Bronchial epithelial cell (primary cell): ENCODE measurements around the gene FGF11. TPM values are rescaled to one million over a fixed set of nuclear protein-coding genes. Genes with fewer than 3 reads are reported as not detected.

Experiments used
- DNase-seq: peaks from one replicate; pipeline ENCODE4 v3.0.0-alpha.2; 2010; ENCODE audit warnings: low read depth
- FAIRE-seq: peaks from 2 replicates; lab custom pipeline; 2011; peaks lifted over from hg19 to GRCh38; lab: Jason Lieb, UNC
- H3K27me3 ChIP-seq: 2 replicates; pipeline ENCODE4 v1.5.1; 2011; ENCODE audit warnings: low read length; ENCODE audit not compliant: control insufficient read depth, insufficient read depth
- H3K36me3 ChIP-seq: 2 replicates; pipeline ENCODE4 v1.5.1; 2011; ENCODE audit warnings: low read length; ENCODE audit not compliant: control insufficient read depth, insufficient read depth
- H3K4me3 ChIP-seq: 2 replicates; pipeline ENCODE4 v1.5.1; 2011; ENCODE audit warnings: mild to moderate bottlenecking, low read depth, low read length, control low read depth
- total RNA-seq: library from RNA; depleted of rRNA; stranded (reverse); fragments of >200 nt; gene quantifications from 2 replicates; pipeline ENCODE4 v1.2.1, GENCODE V29; 2014
- TF ChIP-seq, protein P1 (sequence below): IDR thresholded peaks from 2 replicates; pipeline ENCODE4 v1.5.1; 2011; ENCODE audit warnings: mild to moderate bottlenecking, moderate library complexity, low read length, control low read depth, inconsistent platforms; ENCODE audit not compliant: insufficient read depth, severe bottlenecking

Gene FGF11
- total RNA-seq, 1 donor from 2014 or later: 12.4 TPM

DNA sequence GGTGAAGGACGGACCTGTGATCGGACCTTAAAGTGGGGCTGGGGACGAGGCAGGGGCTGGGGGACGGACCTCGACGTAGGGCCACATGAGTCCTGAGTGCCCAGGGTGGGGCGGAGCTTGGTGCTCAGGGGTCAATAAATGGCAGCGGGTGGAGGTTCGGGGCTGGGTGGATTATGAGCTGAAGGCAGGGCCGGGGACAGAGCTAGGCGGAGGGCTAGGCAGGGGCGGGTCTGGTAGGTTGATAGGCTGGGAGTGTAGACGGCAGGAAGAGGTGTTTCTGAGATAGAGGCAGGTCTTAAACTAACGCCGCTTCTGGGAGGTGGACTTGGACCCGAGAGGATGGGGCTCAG, 6.3 kb downstream of the FGF11 start:
- Histone ChIP-seq H3K36me3 (peaks cover 2% of the 10 kb centered on the region), H3K4me3 (peak overlapping the region; percentile 36), H3K27me3 (no peaks in the 10 kb centered on the region)
- TF ChIP-seq, protein P1, sequence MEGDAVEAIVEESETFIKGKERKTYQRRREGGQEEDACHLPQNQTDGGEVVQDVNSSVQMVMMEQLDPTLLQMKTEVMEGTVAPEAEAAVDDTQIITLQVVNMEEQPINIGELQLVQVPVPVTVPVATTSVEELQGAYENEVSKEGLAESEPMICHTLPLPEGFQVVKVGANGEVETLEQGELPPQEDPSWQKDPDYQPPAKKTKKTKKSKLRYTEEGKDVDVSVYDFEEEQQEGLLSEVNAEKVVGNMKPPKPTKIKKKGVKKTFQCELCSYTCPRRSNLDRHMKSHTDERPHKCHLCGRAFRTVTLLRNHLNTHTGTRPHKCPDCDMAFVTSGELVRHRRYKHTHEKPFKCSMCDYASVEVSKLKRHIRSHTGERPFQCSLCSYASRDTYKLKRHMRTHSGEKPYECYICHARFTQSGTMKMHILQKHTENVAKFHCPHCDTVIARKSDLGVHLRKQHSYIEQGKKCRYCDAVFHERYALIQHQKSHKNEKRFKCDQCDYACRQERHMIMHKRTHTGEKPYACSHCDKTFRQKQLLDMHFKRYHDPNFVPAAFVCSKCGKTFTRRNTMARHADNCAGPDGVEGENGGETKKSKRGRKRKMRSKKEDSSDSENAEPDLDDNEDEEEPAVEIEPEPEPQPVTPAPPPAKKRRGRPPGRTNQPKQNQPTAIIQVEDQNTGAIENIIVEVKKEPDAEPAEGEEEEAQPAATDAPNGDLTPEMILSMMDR: no peak
- DNase-seq: peak; percentile 37
- no peak for FAIRE-seq

DNA sequence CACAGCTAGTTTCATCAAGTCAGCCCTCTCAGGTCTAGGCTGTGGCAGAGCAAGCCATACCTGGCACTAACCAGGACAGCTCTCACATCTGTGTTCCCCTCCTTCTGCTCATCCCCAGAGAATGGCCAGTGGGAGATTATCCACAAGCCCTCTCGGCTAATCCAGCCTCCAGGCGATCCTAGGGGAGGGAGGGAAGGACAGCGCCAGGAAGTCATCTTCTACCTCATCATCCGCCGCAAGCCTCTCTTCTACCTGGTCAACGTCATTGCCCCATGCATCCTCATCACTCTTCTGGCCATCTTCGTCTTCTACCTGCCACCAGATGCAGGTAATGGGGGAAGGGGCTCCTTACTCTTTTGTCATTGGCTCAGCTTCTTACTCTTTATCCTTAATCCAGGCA, 9.1 kb downstream of the FGF11 start:
- no peaks in the 10 kb centered on the region for H3K27me3 ChIP-seq
- TF ChIP-seq, protein P1: no peak
- FAIRE-seq (no peak), DNase-seq (no peak)
- no peak overlapping the region for H3K4me3 ChIP-seq
- peaks cover 1% of the 10 kb centered on the region for H3K36me3 ChIP-seq

DNA sequence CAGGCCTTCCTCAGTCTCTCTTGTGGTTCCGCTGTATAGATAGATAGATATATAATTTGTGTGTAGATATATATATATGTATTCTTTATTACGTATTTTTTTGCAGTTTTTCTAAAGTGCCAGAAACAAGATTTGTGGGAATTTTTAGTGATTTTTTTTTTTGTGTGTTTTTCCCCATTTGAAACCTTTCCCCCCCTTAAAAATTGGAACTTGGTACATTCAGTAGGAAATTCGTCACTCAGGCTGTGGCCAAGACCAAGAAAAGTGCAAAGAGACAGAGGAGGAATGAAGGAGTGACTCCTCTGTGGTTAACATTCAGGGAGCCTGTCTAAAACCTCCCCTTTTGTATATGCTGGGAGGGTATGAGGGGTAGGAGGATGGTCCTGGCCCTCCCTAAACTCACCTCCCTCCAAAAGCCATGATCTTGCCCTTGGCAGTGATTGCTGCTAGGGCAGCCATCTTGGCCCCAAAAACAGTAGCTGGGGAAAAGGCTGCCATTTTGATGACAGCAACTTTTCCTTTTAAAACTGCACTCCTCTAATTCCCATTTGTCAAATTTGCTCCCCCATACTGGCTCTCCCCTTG, 20.7 kb downstream of the FGF11 start:
- H3K4me3 ChIP-seq: no peak overlapping the region
- peaks cover 10% of the 10 kb centered on the region for H3K36me3 ChIP-seq
- no peak for DNase-seq
- FAIRE-seq: no peak
- TF ChIP-seq, protein P1: no peak
- no peaks in the 10 kb centered on the region for H3K27me3 ChIP-seq

DNA sequence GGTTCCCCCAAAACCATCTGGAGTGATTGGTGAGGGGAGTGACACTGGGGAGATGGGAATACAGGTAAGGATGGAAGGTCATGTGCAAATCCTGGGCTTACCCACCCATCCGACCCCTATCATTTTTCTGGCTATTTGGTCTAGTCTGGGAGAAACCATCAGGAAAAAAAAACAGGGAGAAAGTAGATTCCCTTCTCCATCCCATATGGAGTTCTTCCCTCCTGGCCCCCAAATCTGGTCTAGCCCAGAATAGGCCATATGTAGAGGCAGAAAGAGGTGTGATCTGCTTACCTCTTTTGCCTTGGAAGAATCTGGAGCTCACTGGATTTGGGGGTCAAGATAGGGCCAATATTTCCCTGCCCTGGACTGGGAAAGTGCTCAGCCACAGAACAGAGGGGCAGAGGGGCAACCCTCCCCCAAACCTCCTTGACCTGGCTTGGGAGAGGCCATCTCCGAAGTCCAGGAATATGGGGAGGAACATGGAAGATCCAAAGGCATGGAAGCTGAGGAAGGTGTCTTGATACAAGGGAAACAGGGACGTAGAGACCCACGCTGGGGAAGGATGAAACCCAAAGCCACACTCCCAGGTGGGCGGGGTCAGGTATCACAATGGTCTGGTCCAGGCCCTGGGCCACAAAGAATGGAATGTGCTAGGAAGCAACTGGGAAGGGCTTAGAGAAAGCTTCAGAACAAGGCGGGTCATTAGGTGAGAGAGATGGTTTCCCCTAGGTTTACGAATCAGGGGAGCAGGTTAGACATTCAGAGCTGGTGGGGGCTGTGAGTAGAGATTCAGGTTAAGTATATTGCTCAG, 21.7 kb downstream of the FGF11 start:
- no peak for DNase-seq
- Histone ChIP-seq H3K27me3 (no peaks in the 10 kb centered on the region), H3K36me3 (peaks cover 13% of the 10 kb centered on the region), H3K4me3 (no peak overlapping the region)
- TF ChIP-seq, protein P1: no peak
- FAIRE-seq: no peak

DNA sequence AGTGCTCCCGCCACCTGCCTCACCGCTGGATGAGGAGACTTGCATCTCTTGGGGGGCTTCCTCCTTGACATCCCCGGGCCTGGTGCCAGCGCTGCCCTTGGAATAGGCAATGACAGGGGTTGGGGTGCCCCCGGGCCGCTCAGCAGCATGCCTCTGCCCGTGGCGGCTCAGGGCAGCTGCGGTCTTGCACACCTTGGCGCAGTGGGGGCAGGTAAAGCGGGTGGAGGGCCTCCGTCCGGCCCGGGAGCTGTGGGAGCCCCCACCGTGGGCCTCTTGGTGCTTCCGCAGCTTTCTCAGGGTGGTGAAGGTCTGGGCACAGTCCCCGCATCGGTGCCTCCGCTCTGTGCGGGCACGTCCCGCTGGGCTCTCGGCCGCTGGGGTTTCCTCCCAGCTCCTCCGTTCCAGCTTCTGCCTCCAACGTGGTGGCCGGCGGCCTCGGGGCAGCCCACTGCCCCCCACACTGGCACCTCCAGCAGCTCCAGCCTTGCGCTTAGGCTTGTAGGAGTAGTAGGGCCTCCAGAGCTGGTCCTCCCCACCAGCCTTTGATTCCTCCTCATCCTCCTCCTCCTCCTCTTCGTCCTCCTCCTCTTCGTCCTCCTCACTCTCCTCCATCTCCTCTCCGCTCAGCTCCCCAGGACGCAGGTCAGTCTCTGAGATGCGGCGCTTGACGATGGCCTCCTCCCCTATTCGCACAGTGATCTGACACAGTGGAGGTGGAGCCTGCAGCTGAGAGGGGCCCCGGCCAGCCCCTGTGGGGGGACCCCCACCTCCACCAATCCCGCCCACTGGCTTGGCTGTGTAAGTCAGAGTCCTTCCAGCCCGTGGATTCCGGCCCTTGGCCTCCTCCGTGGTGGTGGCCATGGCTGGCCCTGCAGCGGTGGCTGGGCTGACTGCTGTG, 23.4 kb downstream of the FGF11 start:
- H3K36me3 ChIP-seq: peaks cover 21% of the 10 kb centered on the region
- DNase-seq (no peak), FAIRE-seq (no peak)
- TF ChIP-seq, protein P1: no peak
- no peaks in the 10 kb centered on the region for H3K27me3 ChIP-seq
- no peak overlapping the region for H3K4me3 ChIP-seq
